ENCODE data around the gene RIN1. TPM values are rescaled to one million over a fixed set of nuclear protein-coding genes. Genes with fewer than 3 reads are reported as not detected.
A peak's percentile ranks its signal among the peaks of the same experiment; 100 is the strongest.

The RIN1 gene
- total and polyA plus RNA-seq, 2 donors (not counting 1 experiment from before 2014, with no cell fraction given), result 0.72 to 1.7 TPM

- Histone ChIP-seq H3K27me3 (replicated peaks in 1 of 4; ENCODE audit: control extremely low read depth in 1 of 4, control insufficient read depth in 3 of 4, insufficient read depth in 4 of 4, low read length in 3 of 4) (no peaks in the 10 kb centered on the region), H3K79me2 (ENCODE audit: control insufficient read depth, insufficient read depth, low read length) (no peaks in the 10 kb centered on the region), H2AFZ (ENCODE audit: insufficient read depth, low read depth, low read length, poor library complexity, severe bottlenecking) (no peak overlapping the region), H3K27ac (ENCODE audit: low read length in 2 of 2) (no peak overlapping the region), H3K4me2 (replicated peaks; ENCODE audit: low read depth, low read length, poor library complexity, severe bottlenecking) (no peak overlapping the region), H3K9ac (ENCODE audit: low read length) (no peak overlapping the region), H3K4me3 (ENCODE audit: control extremely low read depth in 1 of 5, extremely low read depth in 1 of 5, insufficient read depth in 1 of 5, low read depth in 2 of 5, low read length in 4 of 5) (no peak overlapping the region), H3K9me3 (ENCODE audit: control extremely low read depth in 1 of 3, control insufficient read depth in 2 of 3, insufficient read depth in 1 of 3, low read length in 2 of 3) (peaks cover 0 to 10% (median 0%) of the 10 kb centered on the region in 3 donors), H4K20me1 (ENCODE audit: control insufficient read depth, insufficient read depth, low read length, poor library complexity, severe bottlenecking) (no peaks in the 10 kb centered on the region), H3K4me1 (ENCODE audit: control insufficient read depth in 2 of 2, insufficient read depth in 2 of 2, low read length in 2 of 2) (peaks cover 8 to 14% of the 10 kb centered on the region in 2 donors), H3K36me3 (replicated peaks in 1 of 2; ENCODE audit: control extremely low read depth in 1 of 2, control insufficient read depth in 1 of 2, extremely low read depth in 1 of 2, insufficient read depth in 2 of 2, low read length in 1 of 2) (no peaks in the 10 kb centered on the region)
- peaks cover 9% of the 10 kb centered on the region for H3K4me1 Mint-ChIP-seq
- POLR2A ChIA-PET, result interaction anchor here (0.6 kb wide), 1 partner anchor 543 kb away, joined by 4 read pairs; no protein-coding TSS in a partner anchor
- no peak for TF ChIP-seq EZH2 (IDR thresholded peaks at IDR 0.05; ENCODE audit: borderline replicate concordance, insufficient read depth, low read depth, low read length, poor library complexity, severe bottlenecking)
- no peak for TF ChIP-seq CTCF (IDR thresholded peaks at IDR 0.05)
- H3K9me3 Mint-ChIP-seq (ENCODE audit: insufficient read depth), result no peaks in the 10 kb centered on the region
- intact Hi-C loops (cut with micrococcal nuclease), result no loop called here
- 95% methylated on average over 15 of the region's 15 CpGs for WGBS (ENCODE audit: insufficient coverage)
- no peak for DNase-seq
- H3K27ac Mint-ChIP-seq, result no peak overlapping the region
- no peak for ATAC-seq (ENCODE audit: low read depth)
- CTCF ChIA-PET, result interaction anchor here (1.0 to 1.6 kb wide), 3 partner anchors 19 to 56 kb away, joined by 3 to 6 read pairs (median 3); no protein-coding TSS in a partner anchor
- peak overlapping the region; percentile 23 for H3K4me3 Mint-ChIP-seq
- no peaks in the 10 kb centered on the region for H3K27me3 Mint-ChIP-seq
These were observed 31.5 kb upstream of the RIN1 start for GRCh38 chr11:66367561-66368312.
